WTC11 (cell line): ENCODE measurements around the gene XIRP1. TPM values are rescaled to one million over a fixed set of nuclear protein-coding genes. Genes with fewer than 3 reads are reported as not detected.

Source experiments
- ATAC-seq: fragments of 200-7000 bp; cut with Tn5 transposase; 2 replicates; pipeline ENCODE4 v1.10.0; 2021; ENCODE audit warnings: mild to moderate bottlenecking, moderate library complexity
- CTCF ChIA-PET: fragments of 300-600 bp; sonication (Branson Sonifier 250); formaldehyde crosslinking; loops from one replicate; lab custom pipeline; 2021; ENCODE audit warnings: antibody characterized with exemption; lab: Charles Lee
- POLR2A ChIA-PET: fragments of 350-600 bp; sonication (Branson Sonifier 250); formaldehyde crosslinking; loops from one replicate; lab custom pipeline; 2021; ENCODE audit warnings: antibody characterized with exemption; lab: Charles Lee
- DNase-seq: peaks from one replicate; pipeline ENCODE4 v3.0.0; 2021; ENCODE audit warnings: low spot score
- H3K27ac Mint-ChIP-seq: 2 replicates; pipeline ENCODE4 v1.8.0; 2021; ENCODE audit warnings: mixed read lengths
- H3K27me3 Mint-ChIP-seq: 2 replicates; pipeline ENCODE4 v1.8.0; 2021; ENCODE audit warnings: low read depth, mild to moderate bottlenecking, moderate library complexity, mixed read lengths
- H3K36me3 Mint-ChIP-seq: 2 replicates; pipeline ENCODE4 v1.8.0; 2021; ENCODE audit warnings: mixed read lengths
- H3K4me1 Mint-ChIP-seq: 2 replicates; pipeline ENCODE4 v1.8.0; 2022; ENCODE audit warnings: mixed read lengths
- H3K4me3 Mint-ChIP-seq: 2 replicates; pipeline ENCODE4 v1.8.0; 2021; ENCODE audit warnings: mild to moderate bottlenecking, moderate library complexity, mixed read lengths
- H3K9me3 Mint-ChIP-seq: 2 replicates; pipeline ENCODE4 v1.8.0; 2021; ENCODE audit warnings: mixed read lengths
- FOXP1 ChIP-seq: sonication (generic); formaldehyde crosslinking; IDR thresholded peaks from 2 replicates; pipeline ENCODE4 v1.8.0; 2022; ENCODE audit warnings: missing genetic modification reagents, mild to moderate bottlenecking, moderate library complexity, borderline replicate concordance
- KAT7 ChIP-seq: sonication (generic); formaldehyde crosslinking; IDR thresholded peaks from 2 replicates; pipeline ENCODE4 v1.8.1; 2023; ENCODE audit warnings: missing genetic modification reagents, mild to moderate bottlenecking, borderline replicate concordance
- MAX ChIP-seq: sonication (generic); formaldehyde crosslinking; IDR thresholded peaks from 2 replicates; pipeline ENCODE4 v1.8.0; 2022; ENCODE audit warnings: mild to moderate bottlenecking, missing genetic modification reagents
- MYBL2 ChIP-seq: sonication (generic); formaldehyde crosslinking; IDR thresholded peaks from 2 replicates; pipeline ENCODE4 v1.8.1; 2023; ENCODE audit warnings: mild to moderate bottlenecking, moderate library complexity, missing genetic modification reagents
- TEAD4 ChIP-seq: sonication (generic); formaldehyde crosslinking; IDR thresholded peaks from 2 replicates; pipeline ENCODE4 v1.8.0; 2022; ENCODE audit warnings: mild to moderate bottlenecking, missing genetic modification reagents
- USF1 ChIP-seq: sonication (generic); formaldehyde crosslinking; IDR thresholded peaks from 2 replicates; pipeline ENCODE4 v1.8.0; 2022; ENCODE audit warnings: mild to moderate bottlenecking, missing genetic modification reagents
- USF2 ChIP-seq: sonication (generic); formaldehyde crosslinking; IDR thresholded peaks from 2 replicates; pipeline ENCODE4 v1.8.1; 2023; ENCODE audit warnings: mild to moderate bottlenecking, missing genetic modification reagents, moderate library complexity
- ZNF263 ChIP-seq: sonication (generic); formaldehyde crosslinking; IDR thresholded peaks from 2 replicates; pipeline ENCODE4 v1.8.1; 2022; ENCODE audit warnings: low read depth, mild to moderate bottlenecking, moderate library complexity, missing genetic modification reagents
- ZNF416 ChIP-seq: fragments of 250-450 bp; sonication (Bioruptor Pico); IDR thresholded peaks from 2 replicates; pipeline ENCODE4 v1.9.0; 2021; ENCODE audit warnings: mild to moderate bottlenecking, inconsistent platforms
- total RNA-seq: library from RNA; stranded (reverse); gene quantifications from 3 replicates; pipeline ENCODE4 v1.2.3, GENCODE V29; 2021
- TF ChIP-seq, protein P1 (sequence below): sonication (generic); formaldehyde crosslinking; IDR thresholded peaks from 2 replicates; pipeline ENCODE4 v1.8.0; 2023; ENCODE audit warnings: mild to moderate bottlenecking, missing genetic modification reagents
- TF ChIP-seq, protein P2 (sequence below): sonication (generic); formaldehyde crosslinking; IDR thresholded peaks from 2 replicates; pipeline ENCODE4 v1.8.0; 2022; ENCODE audit warnings: mild to moderate bottlenecking, missing genetic modification reagents
- TF ChIP-seq, protein P3 (sequence below): sonication (generic); formaldehyde crosslinking; IDR thresholded peaks from 2 replicates; pipeline ENCODE4 v1.8.1; 2023; ENCODE audit warnings: mild to moderate bottlenecking, missing genetic modification reagents, moderate library complexity
- TF ChIP-seq, protein P4 (sequence below): fragments of 200-600 bp; IDR thresholded peaks from 2 replicates; pipeline ENCODE4 v1.8.0; 2022; ENCODE audit warnings: antibody characterized with exemption
- TF ChIP-seq, protein P5 (sequence below): sonication (generic); formaldehyde crosslinking; IDR thresholded peaks from 2 replicates; pipeline ENCODE4 v1.8.1; 2022; ENCODE audit warnings: mild to moderate bottlenecking, moderate library complexity, missing genetic modification reagents

XIRP1 gene
- total RNA-seq, 1 experiment from 2014 or later: not detected

GRCh38 chr3:39222939-39223338 lies 30.5 kb upstream of the XIRP1 start (continued):
- TF ChIP-seq FOXP1 (CRISPR knock-in tag) (no peak), USF2 (CRISPR knock-in tag) (no peak), KAT7 (CRISPR knock-in tag) (no peak)

DNA sequence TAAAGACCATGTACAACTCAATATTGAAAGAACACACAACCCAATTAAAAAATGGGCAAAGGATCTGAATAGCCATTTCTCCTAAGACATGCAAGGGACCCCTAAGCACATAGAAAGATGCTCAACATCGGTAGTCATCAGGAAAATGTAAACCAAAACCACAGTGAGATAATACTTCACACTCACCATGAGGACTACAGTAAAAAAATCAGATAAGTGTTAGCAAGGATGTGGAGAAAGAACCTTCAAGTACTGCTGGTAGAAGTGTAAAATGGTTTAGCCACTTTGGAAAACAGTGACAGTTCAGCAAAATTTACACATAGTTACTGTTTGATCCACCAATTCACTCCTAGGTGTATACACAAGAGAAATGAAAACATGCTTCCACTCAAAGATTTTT lies 30.1 kb upstream of the XIRP1 start:
- H3K36me3 Mint-ChIP-seq: no peaks in the 10 kb centered on the region
- H3K9me3 Mint-ChIP-seq: peaks cover 4% of the 10 kb centered on the region
- H3K4me1 Mint-ChIP-seq: no peaks in the 10 kb centered on the region
- ATAC-seq (no peak), DNase-seq (no peak)
- H3K27ac Mint-ChIP-seq: no peak overlapping the region
- CTCF ChIA-PET: no interaction called here
- TF ChIP-seq, protein P1, sequence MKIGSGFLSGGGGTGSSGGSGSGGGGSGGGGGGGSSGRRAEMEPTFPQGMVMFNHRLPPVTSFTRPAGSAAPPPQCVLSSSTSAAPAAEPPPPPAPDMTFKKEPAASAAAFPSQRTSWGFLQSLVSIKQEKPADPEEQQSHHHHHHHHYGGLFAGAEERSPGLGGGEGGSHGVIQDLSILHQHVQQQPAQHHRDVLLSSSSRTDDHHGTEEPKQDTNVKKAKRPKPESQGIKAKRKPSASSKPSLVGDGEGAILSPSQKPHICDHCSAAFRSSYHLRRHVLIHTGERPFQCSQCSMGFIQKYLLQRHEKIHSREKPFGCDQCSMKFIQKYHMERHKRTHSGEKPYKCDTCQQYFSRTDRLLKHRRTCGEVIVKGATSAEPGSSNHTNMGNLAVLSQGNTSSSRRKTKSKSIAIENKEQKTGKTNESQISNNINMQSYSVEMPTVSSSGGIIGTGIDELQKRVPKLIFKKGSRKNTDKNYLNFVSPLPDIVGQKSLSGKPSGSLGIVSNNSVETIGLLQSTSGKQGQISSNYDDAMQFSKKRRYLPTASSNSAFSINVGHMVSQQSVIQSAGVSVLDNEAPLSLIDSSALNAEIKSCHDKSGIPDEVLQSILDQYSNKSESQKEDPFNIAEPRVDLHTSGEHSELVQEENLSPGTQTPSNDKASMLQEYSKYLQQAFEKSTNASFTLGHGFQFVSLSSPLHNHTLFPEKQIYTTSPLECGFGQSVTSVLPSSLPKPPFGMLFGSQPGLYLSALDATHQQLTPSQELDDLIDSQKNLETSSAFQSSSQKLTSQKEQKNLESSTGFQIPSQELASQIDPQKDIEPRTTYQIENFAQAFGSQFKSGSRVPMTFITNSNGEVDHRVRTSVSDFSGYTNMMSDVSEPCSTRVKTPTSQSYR: no peak
- TF ChIP-seq MYBL2 (CRISPR knock-in tag) (no peak), USF1 (CRISPR knock-in tag) (no peak), MAX (CRISPR knock-in tag) (no peak), ZNF263 (no peak), ZNF416 (CRISPR knock-in tag) (no peak), TEAD4 (CRISPR knock-in tag) (no peak)
- TF ChIP-seq, protein P2, sequence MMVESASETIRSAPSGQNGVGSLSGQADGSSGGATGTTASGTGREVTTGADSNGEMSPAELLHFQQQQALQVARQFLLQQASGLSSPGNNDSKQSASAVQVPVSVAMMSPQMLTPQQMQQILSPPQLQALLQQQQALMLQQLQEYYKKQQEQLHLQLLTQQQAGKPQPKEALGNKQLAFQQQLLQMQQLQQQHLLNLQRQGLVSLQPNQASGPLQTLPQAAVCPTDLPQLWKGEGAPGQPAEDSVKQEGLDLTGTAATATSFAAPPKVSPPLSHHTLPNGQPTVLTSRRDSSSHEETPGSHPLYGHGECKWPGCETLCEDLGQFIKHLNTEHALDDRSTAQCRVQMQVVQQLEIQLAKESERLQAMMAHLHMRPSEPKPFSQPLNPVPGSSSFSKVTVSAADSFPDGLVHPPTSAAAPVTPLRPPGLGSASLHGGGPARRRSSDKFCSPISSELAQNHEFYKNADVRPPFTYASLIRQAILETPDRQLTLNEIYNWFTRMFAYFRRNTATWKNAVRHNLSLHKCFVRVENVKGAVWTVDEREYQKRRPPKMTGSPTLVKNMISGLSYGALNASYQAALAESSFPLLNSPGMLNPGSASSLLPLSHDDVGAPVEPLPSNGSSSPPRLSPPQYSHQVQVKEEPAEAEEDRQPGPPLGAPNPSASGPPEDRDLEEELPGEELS (CRISPR knock-in tag): no peak
- TF ChIP-seq, protein P3, sequence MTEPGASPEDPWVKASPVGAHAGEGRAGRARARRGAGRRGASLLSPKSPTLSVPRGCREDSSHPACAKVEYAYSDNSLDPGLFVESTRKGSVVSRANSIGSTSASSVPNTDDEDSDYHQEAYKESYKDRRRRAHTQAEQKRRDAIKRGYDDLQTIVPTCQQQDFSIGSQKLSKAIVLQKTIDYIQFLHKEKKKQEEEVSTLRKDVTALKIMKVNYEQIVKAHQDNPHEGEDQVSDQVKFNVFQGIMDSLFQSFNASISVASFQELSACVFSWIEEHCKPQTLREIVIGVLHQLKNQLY: no peak
- TF ChIP-seq, protein P4, sequence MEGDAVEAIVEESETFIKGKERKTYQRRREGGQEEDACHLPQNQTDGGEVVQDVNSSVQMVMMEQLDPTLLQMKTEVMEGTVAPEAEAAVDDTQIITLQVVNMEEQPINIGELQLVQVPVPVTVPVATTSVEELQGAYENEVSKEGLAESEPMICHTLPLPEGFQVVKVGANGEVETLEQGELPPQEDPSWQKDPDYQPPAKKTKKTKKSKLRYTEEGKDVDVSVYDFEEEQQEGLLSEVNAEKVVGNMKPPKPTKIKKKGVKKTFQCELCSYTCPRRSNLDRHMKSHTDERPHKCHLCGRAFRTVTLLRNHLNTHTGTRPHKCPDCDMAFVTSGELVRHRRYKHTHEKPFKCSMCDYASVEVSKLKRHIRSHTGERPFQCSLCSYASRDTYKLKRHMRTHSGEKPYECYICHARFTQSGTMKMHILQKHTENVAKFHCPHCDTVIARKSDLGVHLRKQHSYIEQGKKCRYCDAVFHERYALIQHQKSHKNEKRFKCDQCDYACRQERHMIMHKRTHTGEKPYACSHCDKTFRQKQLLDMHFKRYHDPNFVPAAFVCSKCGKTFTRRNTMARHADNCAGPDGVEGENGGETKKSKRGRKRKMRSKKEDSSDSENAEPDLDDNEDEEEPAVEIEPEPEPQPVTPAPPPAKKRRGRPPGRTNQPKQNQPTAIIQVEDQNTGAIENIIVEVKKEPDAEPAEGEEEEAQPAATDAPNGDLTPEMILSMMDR: no peak
- TF ChIP-seq, protein P5, sequence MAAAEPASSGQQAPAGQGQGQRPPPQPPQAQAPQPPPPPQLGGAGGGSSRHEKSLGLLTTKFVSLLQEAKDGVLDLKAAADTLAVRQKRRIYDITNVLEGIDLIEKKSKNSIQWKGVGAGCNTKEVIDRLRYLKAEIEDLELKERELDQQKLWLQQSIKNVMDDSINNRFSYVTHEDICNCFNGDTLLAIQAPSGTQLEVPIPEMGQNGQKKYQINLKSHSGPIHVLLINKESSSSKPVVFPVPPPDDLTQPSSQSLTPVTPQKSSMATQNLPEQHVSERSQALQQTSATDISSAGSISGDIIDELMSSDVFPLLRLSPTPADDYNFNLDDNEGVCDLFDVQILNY (CRISPR knock-in tag): no peak
- POLR2A ChIA-PET: no interaction called here
- no peak overlapping the region for H3K4me3 Mint-ChIP-seq
- peaks cover 3% of the 10 kb centered on the region; the same call in 1 of the 2 replicates for H3K27me3 Mint-ChIP-seq
